ENCODE data around the gene SLC25A15.

Gene SLC25A15

GRCh38 chr13:40780822-40781401 lies 8.5 kb upstream of the SLC25A15 start:
- in situ Hi-C loops (cut with MboI; ENCODE audit: low sequenced_read_pairs), result loop anchor here (25.0 kb wide), 1 partner anchor 256 kb away; no protein-coding TSS in a partner anchor

- in situ Hi-C loops (cut with MboI; ENCODE audit: low sequenced_read_pairs), result loop anchor here (25.0 kb wide), 1 partner anchor 256 kb away; no protein-coding TSS in a partner anchor
Observed at GRCh38 chr13:40781717-40782116, 7.7 kb upstream of the SLC25A15 start.

GRCh38 chr13:40782971-40783370 lies 6.4 kb upstream of the SLC25A15 start:
- in situ Hi-C loops (cut with MboI; ENCODE audit: low sequenced_read_pairs), result loop anchor here (25.0 kb wide), 1 partner anchor 254 kb away; no protein-coding TSS in a partner anchor

- in situ Hi-C loops (cut with MboI; ENCODE audit: low sequenced_read_pairs), result loop anchor here (25.0 kb wide), 1 partner anchor 253 kb away; no protein-coding TSS in a partner anchor
Observed at GRCh38 chr13:40784540-40784939, 4.9 kb upstream of the SLC25A15 start.

- in situ Hi-C loops (cut with MboI; ENCODE audit: low sequenced_read_pairs), result loop anchor here (25.0 kb wide), 1 partner anchor 251 kb away; no protein-coding TSS in a partner anchor
Observed at GRCh38 chr13:40786568-40786996, 2.8 kb upstream of the SLC25A15 start.

- in situ Hi-C loops (cut with MboI; ENCODE audit: low sequenced_read_pairs), result loop anchor here (25.0 kb wide), 1 partner anchor 250 kb away; no protein-coding TSS in a partner anchor
Observed at GRCh38 chr13:40787062-40787461, 2.3 kb upstream of the SLC25A15 start.

- in situ Hi-C loops (cut with MboI; ENCODE audit: low sequenced_read_pairs), result loop anchor here (25.0 kb wide), 1 partner anchor 249 kb away; no protein-coding TSS in a partner anchor
Observed at GRCh38 chr13:40788540-40789274, 704 bp upstream of the SLC25A15 start.

- in situ Hi-C loops (cut with MboI; ENCODE audit: low sequenced_read_pairs), result loop anchor here (25.0 kb wide), 1 partner anchor 247 kb away; no protein-coding TSS in a partner anchor
Observed at GRCh38 chr13:40790154-40790616, 774 bp downstream of the SLC25A15 start.

- in situ Hi-C loops (cut with MboI; ENCODE audit: low sequenced_read_pairs), result loop anchor here (25.0 kb wide), 1 partner anchor 245 kb away; no protein-coding TSS in a partner anchor
Observed at GRCh38 chr13:40792284-40793051, 3.1 kb downstream of the SLC25A15 start.

- in situ Hi-C loops (cut with MboI; ENCODE audit: low sequenced_read_pairs), result loop anchor here (25.0 kb wide), 1 partner anchor 244 kb away; no protein-coding TSS in a partner anchor
Observed at GRCh38 chr13:40793339-40793738, 3.9 kb downstream of the SLC25A15 start.

GRCh38 chr13:40794414-40795368 lies 5.3 kb downstream of the SLC25A15 start:
- in situ Hi-C loops (cut with MboI; ENCODE audit: low sequenced_read_pairs), result loop anchor here (25.0 kb wide), 1 partner anchor 243 kb away; no protein-coding TSS in a partner anchor

GRCh38 chr13:40796649-40797048 lies 7.2 kb downstream of the SLC25A15 start:
- in situ Hi-C loops (cut with MboI; ENCODE audit: low sequenced_read_pairs), result loop anchor here (25.0 kb wide), 1 partner anchor 241 kb away; no protein-coding TSS in a partner anchor

GRCh38 chr13:40798380-40798779 lies 9.0 kb downstream of the SLC25A15 start:
- in situ Hi-C loops (cut with MboI; ENCODE audit: low sequenced_read_pairs), result loop anchor here (25.0 kb wide), 1 partner anchor 239 kb away; no protein-coding TSS in a partner anchor

- in situ Hi-C loops (cut with MboI; ENCODE audit: low sequenced_read_pairs), result loop anchor here (25.0 kb wide), 1 partner anchor 238 kb away; no protein-coding TSS in a partner anchor
Observed at GRCh38 chr13:40799508-40799907, 10.1 kb downstream of the SLC25A15 start.

- in situ Hi-C loops (cut with MboI; ENCODE audit: low sequenced_read_pairs), result no loop called here
Observed at GRCh38 chr13:40800559-40800958, 11.1 kb downstream of the SLC25A15 start.

GRCh38 chr13:40801255-40802217 lies 12.1 kb downstream of the SLC25A15 start:
- in situ Hi-C loops (cut with MboI; ENCODE audit: low sequenced_read_pairs), result no loop called here

GRCh38 chr13:40803316-40803715 lies 13.9 kb downstream of the SLC25A15 start:
- in situ Hi-C loops (cut with MboI; ENCODE audit: low sequenced_read_pairs), result no loop called here

- in situ Hi-C loops (cut with MboI; ENCODE audit: low sequenced_read_pairs), result no loop called here
Observed at GRCh38 chr13:40806241-40806640, 16.8 kb downstream of the SLC25A15 start.
